AG10803 (cell line): Measurements from ENCODE around the gene GGN.
"Not testable (repeated sequence)": the region's sequence is repeated elsewhere in the genome, so short reads cannot be mapped to it uniquely, and the experiment has no call there.

ENCODE experiments used
- DNase-seq: peaks from one replicate; pipeline ENCODE4 v3.0.0; 2010; ENCODE audit warnings: low read depth
- H3K4me3 ChIP-seq: 2 replicates; pipeline ENCODE4 v1.5.1; 2011; ENCODE audit warnings: mild to moderate bottlenecking, low read length, control low read depth
- TF ChIP-seq, protein P1 (sequence below): conservative IDR thresholded peaks from 2 replicates; pipeline ENCODE4 v1.5.1; 2011; ENCODE audit warnings: mild to moderate bottlenecking, low read length, control low read depth, inconsistent platforms

GGN gene

DNA sequence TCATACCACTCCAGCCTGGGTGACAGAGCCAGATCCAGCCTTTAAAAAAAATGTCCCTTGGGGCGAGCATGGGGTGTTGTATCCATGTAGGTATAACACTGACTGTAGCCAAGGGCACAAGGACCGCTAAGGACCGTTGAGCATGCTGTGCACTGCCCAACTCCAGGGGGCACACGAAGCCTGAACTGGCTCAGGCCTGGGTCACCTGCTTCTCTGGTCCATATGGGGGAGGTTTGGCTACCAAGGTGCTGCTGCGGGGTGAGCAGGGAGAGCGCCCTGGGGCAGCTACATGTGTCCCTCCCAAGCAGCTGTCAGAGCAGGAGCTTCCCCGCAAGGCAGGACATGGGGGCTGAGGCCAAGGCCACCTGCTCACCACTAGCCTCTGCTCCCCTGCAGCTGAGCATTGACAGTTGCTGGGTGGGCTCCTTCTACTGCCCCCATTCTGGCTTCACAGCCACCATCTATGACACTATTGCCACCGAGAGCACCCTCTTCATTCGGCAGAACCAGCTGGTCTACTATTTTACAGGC lies 35.9 kb downstream of the GGN start:
- DNase-seq: no peak
- H3K4me3 ChIP-seq: no peak overlapping the region

DNA sequence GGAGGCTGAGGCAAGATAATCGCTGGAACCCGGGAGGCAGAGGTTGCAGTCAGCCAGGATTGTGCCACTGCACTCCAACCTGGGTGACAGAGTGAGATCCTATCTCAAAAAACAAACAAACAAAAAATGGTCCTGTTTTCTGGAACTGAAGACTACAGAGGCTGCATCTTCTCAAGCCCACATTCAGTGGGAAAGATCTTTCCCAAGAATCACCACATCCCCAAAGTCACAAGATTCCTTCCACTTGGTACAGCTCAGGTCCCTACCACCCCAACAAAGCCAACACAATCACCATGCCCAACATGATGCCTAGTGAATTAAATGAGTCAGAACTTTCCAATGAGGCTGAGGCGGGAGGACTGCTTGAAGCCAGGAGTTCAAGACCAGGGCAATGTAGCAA lies 37.0 kb downstream of the GGN start:
- H3K4me3 ChIP-seq: no peak overlapping the region
- DNase-seq: no peak
- TF ChIP-seq, protein P1, sequence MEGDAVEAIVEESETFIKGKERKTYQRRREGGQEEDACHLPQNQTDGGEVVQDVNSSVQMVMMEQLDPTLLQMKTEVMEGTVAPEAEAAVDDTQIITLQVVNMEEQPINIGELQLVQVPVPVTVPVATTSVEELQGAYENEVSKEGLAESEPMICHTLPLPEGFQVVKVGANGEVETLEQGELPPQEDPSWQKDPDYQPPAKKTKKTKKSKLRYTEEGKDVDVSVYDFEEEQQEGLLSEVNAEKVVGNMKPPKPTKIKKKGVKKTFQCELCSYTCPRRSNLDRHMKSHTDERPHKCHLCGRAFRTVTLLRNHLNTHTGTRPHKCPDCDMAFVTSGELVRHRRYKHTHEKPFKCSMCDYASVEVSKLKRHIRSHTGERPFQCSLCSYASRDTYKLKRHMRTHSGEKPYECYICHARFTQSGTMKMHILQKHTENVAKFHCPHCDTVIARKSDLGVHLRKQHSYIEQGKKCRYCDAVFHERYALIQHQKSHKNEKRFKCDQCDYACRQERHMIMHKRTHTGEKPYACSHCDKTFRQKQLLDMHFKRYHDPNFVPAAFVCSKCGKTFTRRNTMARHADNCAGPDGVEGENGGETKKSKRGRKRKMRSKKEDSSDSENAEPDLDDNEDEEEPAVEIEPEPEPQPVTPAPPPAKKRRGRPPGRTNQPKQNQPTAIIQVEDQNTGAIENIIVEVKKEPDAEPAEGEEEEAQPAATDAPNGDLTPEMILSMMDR: no peak

More for the DNA sequence above, 35.9 kb downstream of the GGN start:
- TF ChIP-seq, protein P1: no peak

GRCh38 chr19:38346837-38347236 lies 41.0 kb downstream of the GGN start:
- DNase-seq: no peak
- TF ChIP-seq, protein P1: no peak
- H3K4me3 ChIP-seq: no peak overlapping the region

DNA sequence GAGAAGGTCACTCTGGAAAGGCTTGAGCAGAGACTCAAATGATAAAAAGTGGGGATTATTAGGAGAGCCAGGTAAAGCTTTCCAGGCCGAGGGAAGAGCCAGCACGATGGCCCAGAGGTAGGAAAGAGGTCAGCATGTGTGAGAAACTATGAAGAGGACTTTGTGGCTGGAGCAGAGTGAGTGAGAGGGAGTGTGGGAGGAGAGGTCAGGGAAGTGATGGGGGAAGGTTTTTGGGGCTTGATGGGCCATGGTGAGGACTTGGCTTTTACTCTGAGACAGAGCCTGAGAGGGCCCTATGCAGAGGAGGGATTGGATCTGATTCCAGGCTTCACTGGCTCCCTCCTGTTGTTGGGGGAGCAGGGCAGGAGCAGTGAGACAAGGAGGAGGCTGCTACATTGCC lies 46.9 kb downstream of the GGN start:
- TF ChIP-seq, protein P1: no peak
- no peak for DNase-seq

DNA sequence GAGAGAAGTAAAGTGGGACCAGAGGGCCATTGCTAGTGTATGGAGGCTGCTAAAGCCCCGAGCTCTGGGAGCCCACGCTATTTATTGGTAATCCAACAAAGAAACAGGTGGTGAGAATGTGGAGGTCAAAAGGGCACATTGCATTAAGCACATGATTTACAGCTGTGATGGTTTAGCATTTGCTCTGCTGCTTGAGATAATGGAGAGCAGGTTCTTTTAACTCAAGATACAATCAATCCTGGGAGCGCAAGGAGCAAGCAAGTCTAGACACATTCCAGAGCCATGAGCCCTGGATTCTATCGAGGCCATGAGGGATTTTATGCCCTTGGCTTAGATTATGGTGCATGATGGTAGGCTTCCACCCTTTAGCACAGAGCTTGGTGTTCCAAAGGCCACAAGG lies 48.8 kb downstream of the GGN start:
- peak; percentile 8 for DNase-seq
- not testable (repeated sequence) for H3K4me3 ChIP-seq

More for the DNA sequence above, 46.9 kb downstream of the GGN start:
- no peak overlapping the region for H3K4me3 ChIP-seq

DNA sequence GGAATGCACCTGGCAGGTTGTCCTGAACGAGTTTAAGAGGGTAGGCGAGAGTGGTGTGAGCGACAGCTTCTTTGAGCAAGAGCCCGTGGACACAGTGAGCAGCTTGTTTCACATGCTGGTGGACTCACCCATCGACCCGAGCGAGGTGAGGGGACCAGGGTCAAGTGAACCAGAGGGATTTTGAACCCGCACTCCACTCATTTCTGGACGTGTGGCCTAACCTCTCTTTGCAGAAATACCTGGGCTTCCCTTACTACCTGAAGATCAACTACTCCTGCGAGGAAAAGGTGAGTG lies 50.5 kb downstream of the GGN start:
- peak overlapping the region; percentile 94 for H3K4me3 ChIP-seq
- TF ChIP-seq, protein P1: no peak
- no peak for DNase-seq

GRCh38 chr19:38336638-38337359 lies 51.0 kb downstream of the GGN start:
- DNase-seq: peak; percentile 85
- H3K4me3 ChIP-seq: peak overlapping the region; percentile 94
- TF ChIP-seq, protein P1: no peak
